B cell (primary cell): ENCODE measurements around the gene BMPR1A. TPM values are rescaled to one million over a fixed set of nuclear protein-coding genes. Genes with fewer than 3 reads are reported as not detected.

ENCODE experiments used
- ATAC-seq: fragments of 200-7000 bp; cut with Tn5 transposase; one replicate; pipeline ENCODE4 v1.10.0; 2021; ENCODE audit warnings: low read depth, mild to moderate bottlenecking, moderate number of reproducible peaks, moderate library complexity
- CTCF ChIA-PET: fragments of 350-600 bp; sonication (Branson Sonifier 250); formaldehyde crosslinking; loops from one replicate; lab custom pipeline; 2021; ENCODE audit warnings: antibody characterized with exemption, inconsistent platforms; lab: Charles Lee
- POLR2A ChIA-PET: fragments of 350-600 bp; sonication (Branson Sonifier 250); formaldehyde crosslinking; loops from one replicate; lab custom pipeline; 2021; ENCODE audit warnings: antibody characterized with exemption; lab: Charles Lee
- DNase-seq: peaks from one replicate; pipeline ENCODE4 v3.0.0; 2013
- H2AFZ ChIP-seq: 2 replicates; pipeline ENCODE4 v1.6.1; 2012; ENCODE audit warnings: mild to moderate bottlenecking, low read depth, low read length; ENCODE audit not compliant: insufficient read depth, poor library complexity, severe bottlenecking
- H3K27ac ChIP-seq, 2 donors: 1 replicate in 1 of 2; 2 replicates in 1 of 2; pipeline ENCODE4 v1.5.1; 2012 to 2013; ENCODE audit warnings: low read length in 2 of 2, mild to moderate bottlenecking in 2 of 2, moderate library complexity in 1 of 2
- H3K27me3 ChIP-seq, 4 experiments: fragments of 200-600 bp in 1 of 4; sonication (generic) in 1 of 4; replicated peaks in 1 of 4; 1 replicate in 2 of 4; 2 replicates in 2 of 4; pipeline versions ENCODE4 v1.6.1 to v1.7.0; 2013 to 2016; ENCODE audit warnings: low read length in 3 of 4, mild to moderate bottlenecking in 2 of 4, mixed read lengths in 1 of 4, moderate library complexity in 1 of 4; ENCODE audit not compliant: insufficient read depth in 4 of 4, control insufficient read depth in 3 of 4; ENCODE audit errors: control extremely low read depth in 1 of 4
- H3K36me3 ChIP-seq, 2 experiments: replicated peaks in 1 of 2; 1 replicate in 1 of 2; 2 replicates in 1 of 2; pipeline versions ENCODE4 v1.6.1 to v1.7.1; 2013; ENCODE audit warnings: low read length in 1 of 2; ENCODE audit not compliant: insufficient read depth in 2 of 2, control insufficient read depth in 1 of 2; ENCODE audit errors: control extremely low read depth in 1 of 2, extremely low read depth in 1 of 2
- H3K4me1 ChIP-seq, 2 donors: fragments of 200-600 bp in 1 of 2; sonication (generic) in 1 of 2; 1 replicate in 1 of 2; 2 replicates in 1 of 2; pipeline versions ENCODE4 v1.5.1 to v1.6.1; 2013 to 2017; ENCODE audit warnings: low read length in 2 of 2; ENCODE audit not compliant: control insufficient read depth in 2 of 2, insufficient read depth in 2 of 2
- H3K4me2 ChIP-seq: replicated peaks from 2 replicates; pipeline ENCODE3; 2012; ENCODE audit warnings: mild to moderate bottlenecking, low read depth, low read length; ENCODE audit not compliant: poor library complexity, severe bottlenecking
- H3K4me3 ChIP-seq, 5 experiments: fragments of 200-600 bp in 1 of 5; sonication (generic) in 1 of 5; 1 replicate in 3 of 5; 2 replicates in 2 of 5; pipeline versions ENCODE4 v1.5.1 to v1.7.0; 2011 to 2016; ENCODE audit warnings: low read length in 4 of 5, mild to moderate bottlenecking in 4 of 5, low read depth in 2 of 5, control low read depth in 1 of 5, moderate library complexity in 1 of 5; ENCODE audit not compliant: insufficient read depth in 1 of 5; ENCODE audit errors: control extremely low read depth in 1 of 5, extremely low read depth in 1 of 5
- H3K79me2 ChIP-seq: fragments of 200-600 bp; sonication (generic); one replicate; pipeline ENCODE4 v1.6.0; 2016; ENCODE audit warnings: low read length; ENCODE audit not compliant: control insufficient read depth, insufficient read depth
- H3K9ac ChIP-seq: fragments of 200-600 bp; sonication (generic); 2 replicates; pipeline ENCODE4 v1.6.1; 2017; ENCODE audit warnings: mild to moderate bottlenecking, low read length, moderate library complexity
- H3K9me3 ChIP-seq, 3 donors: one replicate each; pipeline versions ENCODE4 v1.6.1 to v1.7.1; 2013; ENCODE audit warnings: low read length in 2 of 3; ENCODE audit not compliant: control insufficient read depth in 2 of 3, insufficient read depth in 1 of 3; ENCODE audit errors: control extremely low read depth in 1 of 3
- H4K20me1 ChIP-seq: 2 replicates; pipeline ENCODE4 v1.6.0; 2012; ENCODE audit warnings: mild to moderate bottlenecking, low read length; ENCODE audit not compliant: insufficient read depth, control insufficient read depth, poor library complexity, severe bottlenecking
- H3K27ac Mint-ChIP-seq: one replicate; pipeline ENCODE4 v1.8.0; 2021; ENCODE audit warnings: mixed read lengths
- H3K27me3 Mint-ChIP-seq: one replicate; pipeline ENCODE4 v1.8.0; 2021; ENCODE audit warnings: mixed read lengths
- H3K4me1 Mint-ChIP-seq: one replicate; pipeline ENCODE4 v1.8.0; 2021; ENCODE audit warnings: mixed read lengths
- H3K4me3 Mint-ChIP-seq: one replicate; pipeline ENCODE4 v1.8.0; 2021; ENCODE audit warnings: mixed read lengths
- H3K9me3 Mint-ChIP-seq: one replicate; pipeline ENCODE4 v1.8.0; 2022; ENCODE audit warnings: mixed read lengths; ENCODE audit not compliant: insufficient read depth
- EZH2 ChIP-seq: IDR thresholded peaks from 2 replicates; pipeline ENCODE4 v1.6.1; 2012; ENCODE audit warnings: borderline replicate concordance, low read depth, mild to moderate bottlenecking, moderate library complexity, low read length; ENCODE audit not compliant: insufficient read depth, poor library complexity, severe bottlenecking
- WGBS: methylation state at CpG from one replicate; pipeline ENCODE4 v1.1.5; 2013; ENCODE audit warnings: missing lambda C conversion rate; ENCODE audit not compliant: insufficient coverage; 5-methylcytosine and 5-hydroxymethylcytosine counted together
- intact Hi-C: fragments of 100-400 bp; cut with micrococcal nuclease; formaldehyde crosslinking; loops from one replicate; pipeline ENCODE4 v1.10.0; 2022
- polyA plus RNA-seq: library from polyadenylated mRNA; depleted of rRNA; stranded (reverse); fragments of >200 nt; gene quantifications from 2 replicates; pipeline ENCODE4 v1.2.3, GENCODE V29; 2012
- total RNA-seq, 2 donors: library from RNA; stranded (reverse); fragments of 120-200 nt in 1 of 2; gene quantifications; 1 replicate in 1 of 2; 2 replicates in 1 of 2; pipeline versions ENCODE4 v1.2.3 to v1.2.4, GENCODE V29; 2013 to 2022
- TF ChIP-seq, protein P1 (sequence below): fragments of 200-600 bp; IDR thresholded peaks from one replicate; pipeline ENCODE4 v1.8.0; 2022; ENCODE audit warnings: antibody characterized with exemption, mild to moderate bottlenecking

BMPR1A gene
- total and polyA plus RNA-seq, 2 donors (not counting 1 experiment from before 2014, with no cell fraction given): 1.9 to 15.1 TPM

DNA sequence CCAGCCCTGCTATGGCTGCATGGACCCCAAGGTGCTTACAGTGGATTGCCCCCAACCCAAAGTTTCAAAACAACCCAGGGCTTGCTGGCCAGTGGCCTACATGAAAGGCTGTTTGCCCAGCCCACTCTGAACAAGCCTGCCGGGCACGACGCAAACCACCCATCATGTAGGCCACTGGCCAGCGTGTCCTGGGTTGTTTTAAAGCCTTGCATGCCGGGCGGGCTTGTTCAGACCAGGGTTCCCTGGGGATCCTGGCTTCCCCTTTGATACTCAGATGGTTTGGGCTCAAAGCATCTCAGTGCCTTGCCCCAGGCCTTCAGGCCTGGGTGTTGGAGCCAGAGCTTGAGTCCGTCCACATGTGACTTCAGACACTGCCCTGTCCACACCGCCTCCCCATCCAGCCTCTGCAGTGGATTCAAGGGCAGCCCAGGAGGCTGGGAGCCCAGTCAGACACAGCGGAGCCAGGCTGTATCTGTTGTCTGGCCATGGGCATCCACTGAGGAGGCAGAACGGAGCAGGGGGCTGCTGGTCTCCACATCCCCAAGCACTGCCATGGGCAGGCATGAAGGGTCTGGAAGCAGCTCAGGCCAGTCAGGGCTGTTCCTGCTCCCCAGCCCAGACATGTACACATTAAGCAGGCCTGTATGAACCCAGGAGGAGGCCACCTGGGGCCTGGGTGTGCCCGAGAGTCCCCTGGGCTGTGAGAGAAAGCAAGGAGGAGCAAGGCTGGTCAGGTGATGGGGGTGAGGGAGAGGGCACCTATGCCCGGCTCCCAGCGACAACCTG lies 207.8 kb downstream of the BMPR1A start:
- intact Hi-C loops: no loop called here
- H3K27ac Mint-ChIP-seq: no peak overlapping the region
- peaks cover 13 to 35% of the 10 kb centered on the region in 2 donors for H3K4me1 ChIP-seq
- no peak overlapping the region for H3K4me3 Mint-ChIP-seq
- ATAC-seq: no peak
- H3K4me1 Mint-ChIP-seq: peaks cover 24% of the 10 kb centered on the region
- DNase-seq: no peak
- POLR2A ChIA-PET: no interaction called here
- 90% methylated on average over 13 of the region's 13 CpGs for WGBS
- H4K20me1 ChIP-seq: no peaks in the 10 kb centered on the region
- CTCF ChIA-PET: interaction anchor here (1.2 kb wide), 1 partner anchor 23 kb away, joined by 4 read pairs; no protein-coding TSS in a partner anchor
- H3K9me3 ChIP-seq: peaks cover 0 to 4% (median 0%) of the 10 kb centered on the region in 3 donors
- H3K79me2 ChIP-seq: no peaks in the 10 kb centered on the region
- peaks cover 0 to 16% (median 8%) of the 10 kb centered on the region in 4 experiments for H3K27me3 ChIP-seq
- H3K4me2 ChIP-seq: no peak overlapping the region
- H3K9ac ChIP-seq: no peak overlapping the region
- no peaks in the 10 kb centered on the region for H3K9me3 Mint-ChIP-seq
- H3K36me3 ChIP-seq: no peaks in the 10 kb centered on the region
- H3K27ac ChIP-seq: no peak overlapping the region
- no peaks in the 10 kb centered on the region for H3K27me3 Mint-ChIP-seq
- no peak overlapping the region for H2AFZ ChIP-seq
- no peak for TF ChIP-seq EZH2
- TF ChIP-seq, protein P1, sequence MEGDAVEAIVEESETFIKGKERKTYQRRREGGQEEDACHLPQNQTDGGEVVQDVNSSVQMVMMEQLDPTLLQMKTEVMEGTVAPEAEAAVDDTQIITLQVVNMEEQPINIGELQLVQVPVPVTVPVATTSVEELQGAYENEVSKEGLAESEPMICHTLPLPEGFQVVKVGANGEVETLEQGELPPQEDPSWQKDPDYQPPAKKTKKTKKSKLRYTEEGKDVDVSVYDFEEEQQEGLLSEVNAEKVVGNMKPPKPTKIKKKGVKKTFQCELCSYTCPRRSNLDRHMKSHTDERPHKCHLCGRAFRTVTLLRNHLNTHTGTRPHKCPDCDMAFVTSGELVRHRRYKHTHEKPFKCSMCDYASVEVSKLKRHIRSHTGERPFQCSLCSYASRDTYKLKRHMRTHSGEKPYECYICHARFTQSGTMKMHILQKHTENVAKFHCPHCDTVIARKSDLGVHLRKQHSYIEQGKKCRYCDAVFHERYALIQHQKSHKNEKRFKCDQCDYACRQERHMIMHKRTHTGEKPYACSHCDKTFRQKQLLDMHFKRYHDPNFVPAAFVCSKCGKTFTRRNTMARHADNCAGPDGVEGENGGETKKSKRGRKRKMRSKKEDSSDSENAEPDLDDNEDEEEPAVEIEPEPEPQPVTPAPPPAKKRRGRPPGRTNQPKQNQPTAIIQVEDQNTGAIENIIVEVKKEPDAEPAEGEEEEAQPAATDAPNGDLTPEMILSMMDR: no peak
- no peak overlapping the region for H3K4me3 ChIP-seq

DNA sequence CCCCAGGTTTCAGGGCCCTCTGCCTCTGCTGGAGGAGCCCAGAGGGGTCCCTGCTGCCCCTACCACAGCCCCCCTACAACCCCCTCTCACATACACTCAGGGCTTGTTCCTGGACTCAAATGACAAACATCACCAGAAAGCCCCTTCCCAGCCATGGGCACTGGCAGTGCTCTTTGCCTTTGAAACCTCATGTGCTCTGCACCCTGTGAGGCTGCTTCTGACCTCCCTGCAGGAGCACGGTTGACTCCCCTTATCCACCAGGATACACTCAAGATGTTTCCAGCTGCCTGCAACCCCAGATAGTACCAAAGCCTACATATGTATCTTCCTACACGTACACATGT lies 208.4 kb downstream of the BMPR1A start:
- TF ChIP-seq, protein P1: no peak
- no peak for TF ChIP-seq EZH2

More for the DNA sequence above, 208.4 kb downstream of the BMPR1A start:
- Histone ChIP-seq H3K27ac (no peak overlapping the region), H4K20me1 (no peaks in the 10 kb centered on the region), H2AFZ (no peak overlapping the region), H3K36me3 (no peaks in the 10 kb centered on the region), H3K27me3 (peaks cover 0 to 22% (median 11%) of the 10 kb centered on the region in 4 experiments), H3K79me2 (no peaks in the 10 kb centered on the region), H3K9me3 (peaks cover 0 to 4% (median 0%) of the 10 kb centered on the region in 3 donors), H3K4me1 (peaks cover 13 to 39% of the 10 kb centered on the region in 2 donors), H3K9ac (no peak overlapping the region), H3K4me2 (no peak overlapping the region), H3K4me3 (no peak overlapping the region)
- ChIA-PET CTCF (interaction anchor here (1.2 kb wide), 1 partner anchor 24 kb away, joined by 4 read pairs; no protein-coding TSS in a partner anchor), POLR2A (no interaction called here)
- intact Hi-C loops: no loop called here
- no peak for ATAC-seq
- no peaks in the 10 kb centered on the region for H3K9me3 Mint-ChIP-seq
- no peak for DNase-seq
- no peak overlapping the region for H3K4me3 Mint-ChIP-seq
- 100% methylated on average over 1 of the region's 2 CpGs for WGBS
- peaks cover 24% of the 10 kb centered on the region for H3K4me1 Mint-ChIP-seq
- H3K27me3 Mint-ChIP-seq: peaks cover 5% of the 10 kb centered on the region
- no peak overlapping the region for H3K27ac Mint-ChIP-seq
